Thyroid gland (tissue), 4 donors: ENCODE measurements around the gene CTSE. TPM values are rescaled to one million over a fixed set of nuclear protein-coding genes. Genes with fewer than 3 reads are reported as not detected.

Experiments
- DNase-seq, 2 donors: peaks; one replicate each; pipeline ENCODE4 v3.0.0-alpha.2; 2019
- H3K27ac ChIP-seq, 3 donors: fragments of 200-600 bp; sonication (generic); 1 replicate in 2 of 3; 2 replicates in 1 of 3; pipeline ENCODE4 v1.5.1; 2016 to 2019; ENCODE audit warnings: mild to moderate bottlenecking in 1 of 3, moderate library complexity in 1 of 3
- H3K27me3 ChIP-seq: fragments of 200-600 bp; sonication (generic); one replicate; pipeline ENCODE4 v1.5.1; 2019
- H3K36me3 ChIP-seq, 2 donors: fragments of 200-600 bp; sonication (generic); one replicate each; pipeline ENCODE4 v1.5.1; 2016 to 2019
- H3K4me1 ChIP-seq, 2 donors: fragments of 200-600 bp; sonication (generic); one replicate each; pipeline ENCODE4 v1.5.1; 2017 to 2019
- H3K4me3 ChIP-seq, 3 donors: fragments of 200-600 bp; sonication (generic); replicated peaks in 1 of 3; 1 replicate in 2 of 3; 2 replicates in 1 of 3; pipeline ENCODE4 v1.5.1; 2016; ENCODE audit warnings: mild to moderate bottlenecking in 1 of 3
- H3K9me3 ChIP-seq: fragments of 200-600 bp; sonication (generic); one replicate; pipeline ENCODE4 v1.5.1; 2017
- CTCF ChIP-seq, 6 experiments: fragments of 200-600 bp in 3 of 6; fragments of 450-650 bp in 3 of 6; sonication (generic) in 3 of 6; IDR thresholded peaks; one replicate each; pipeline ENCODE4 v1.5.1; 2016 to 2019; ENCODE audit warnings: antibody characterized with exemption in 6 of 6, mild to moderate bottlenecking in 2 of 6, inconsistent platforms in 1 of 6, moderate library complexity in 1 of 6
- POLR2A ChIP-seq, 2 donors: fragments of 450-650 bp; IDR thresholded peaks; one replicate each; pipeline ENCODE4 v1.6.1; 2017; ENCODE audit warnings: antibody characterized with exemption in 2 of 2, mild to moderate bottlenecking in 2 of 2, moderate library complexity in 1 of 2
- WGBS, 2 donors: methylation state at CpG; one replicate each; pipeline ENCODE4 v1.1.5; 2017; 5-methylcytosine and 5-hydroxymethylcytosine counted together
- intact Hi-C: fragments of 100-400 bp; cut with DNase I; formaldehyde crosslinking; loops from one replicate; pipeline ENCODE4 v1.15.1; 2023
- total RNA-seq, 4 donors: library from RNA; depleted of rRNA; stranded (reverse); fragments of >200 nt; gene quantifications; one replicate each; pipeline ENCODE4 v1.2.3, GENCODE V29; 2016

CTSE gene
- total RNA-seq = 10 to 100 TPM in 3 of 4 donors, 1 to 10 TPM in 1; 3.6 to 38.2 (median 19.0) TPM

GRCh38 chr1:206023695-206024094, at the start of gene CTSE:
TSS of gene CTSE (minus strand) at chr1:206023895. CDS start at chr1:206023791, 104 bp downstream.
- intact Hi-C loops = no loop called here
- H3K4me1 ChIP-seq = peaks cover 45 to 51% of the 10 kb centered on the region in 2 donors
- peak within 1 kb of the TSS; percentile 93 to 95 (median 93) for H3K27ac ChIP-seq
- H3K27me3 ChIP-seq = no peaks in the 10 kb centered on the region
- no peak within 1 kb of the TSS for H3K4me3 ChIP-seq
- peak in 1 of 2 donors; percentile 11 for TF ChIP-seq POLR2A (IDR thresholded peaks at IDR 0.05)
- TF ChIP-seq CTCF (IDR thresholded peaks at IDR 0.05) = no peak
- no peaks in the 10 kb centered on the region for H3K36me3 ChIP-seq
- H3K9me3 ChIP-seq = no peaks in the 10 kb centered on the region
- WGBS, 2 donors = 73 to 75% methylated on average over 11 of the region's 11 CpGs
- peak; percentile 33 to 37 for DNase-seq

GRCh38 chr1:206070627-206071304, 47.1 kb upstream of the CTSE start:
- no peak overlapping the region for H3K27ac ChIP-seq
- H3K4me1 ChIP-seq = peaks cover 0 to 10% of the 10 kb centered on the region in 2 donors
- no peak overlapping the region for H3K4me3 ChIP-seq
- H3K27me3 ChIP-seq = no peaks in the 10 kb centered on the region
- no peaks in the 10 kb centered on the region for H3K36me3 ChIP-seq
- intact Hi-C loops = no loop called here
- H3K9me3 ChIP-seq = no peaks in the 10 kb centered on the region
- TF ChIP-seq POLR2A (IDR thresholded peaks at IDR 0.05) (no peak), CTCF (IDR thresholded peaks at IDR 0.05) (no peak)
- no peak for DNase-seq
- 81 to 93% methylated on average over 9 of the region's 9 CpGs for WGBS, 2 donors

GRCh38 chr1:206068314-206068713, 44.6 kb upstream of the CTSE start:
- DNase-seq = no peak
- H3K27me3 ChIP-seq = no peaks in the 10 kb centered on the region
- no peaks in the 10 kb centered on the region for H3K36me3 ChIP-seq
- H3K4me3 ChIP-seq = no peak overlapping the region
- peak overlapping the region; percentile 4 to 19 (median 18) for H3K27ac ChIP-seq
- H3K9me3 ChIP-seq = no peaks in the 10 kb centered on the region
- no peak for TF ChIP-seq CTCF (IDR thresholded peaks at IDR 0.05)
- no peak for TF ChIP-seq POLR2A (IDR thresholded peaks at IDR 0.05)
- intact Hi-C loops = no loop called here
- 72 to 88% methylated on average over 1 of the region's 1 CpG for WGBS, 2 donors
- peaks cover 0 to 10% of the 10 kb centered on the region in 2 donors for H3K4me1 ChIP-seq

- peak overlapping the region; percentile 4 to 19 (median 18) for H3K27ac ChIP-seq
Measured at GRCh38 chr1:206067486-206068227, 44.0 kb upstream of the CTSE start.

More at GRCh38 chr1:206067486-206068227, 44.0 kb upstream of the CTSE start:
- H3K36me3 ChIP-seq = no peaks in the 10 kb centered on the region
- H3K9me3 ChIP-seq = no peaks in the 10 kb centered on the region
- intact Hi-C loops = no loop called here
- peaks cover 0 to 10% of the 10 kb centered on the region in 2 donors for H3K4me1 ChIP-seq
- 28 to 35% methylated on average over 8 of the region's 8 CpGs for WGBS, 2 donors
- TF ChIP-seq POLR2A (IDR thresholded peaks at IDR 0.05) (no peak), CTCF (IDR thresholded peaks at IDR 0.05) (peak in 3 of 6 experiments; percentile 17 to 60 (median 37))
- H3K4me3 ChIP-seq = no peak overlapping the region
- no peaks in the 10 kb centered on the region for H3K27me3 ChIP-seq
- DNase-seq = peak; percentile 61 to 65
